GM12891 (cell line): Measurements from ENCODE around the gene GPR78.

Experiments
- DNase-seq: peaks from one replicate; pipeline ENCODE4 v3.0.0; 2011; ENCODE audit warnings: low spot score; ENCODE audit not compliant: insufficient read length
- FAIRE-seq: peaks from 2 replicates; lab custom pipeline; 2011; peaks lifted over from hg19 to GRCh38; lab: Jason Lieb, UNC
- PAX5 ChIP-seq: IDR thresholded peaks from 2 replicates; pipeline ENCODE4 v1.6.1; 2011; ENCODE audit warnings: low read length, moderate library complexity, mild to moderate bottlenecking; ENCODE audit not compliant: insufficient read depth, severe bottlenecking
- POLR2A ChIP-seq: IDR thresholded peaks from 2 replicates; pipeline ENCODE4 v1.6.1; 2011; ENCODE audit warnings: low read depth, low read length, control low read depth
- POLR2AphosphoS5 ChIP-seq: IDR thresholded peaks from 2 replicates; pipeline ENCODE4 v1.6.1; 2011; ENCODE audit warnings: low read depth, low read length, control low read depth
- POU2F2 ChIP-seq: IDR thresholded peaks from 2 replicates; pipeline ENCODE4 v1.6.1; 2011; ENCODE audit warnings: low read depth, mild to moderate bottlenecking, control low read depth, low read length, moderate library complexity
- SPI1 ChIP-seq: IDR thresholded peaks from 2 replicates; pipeline ENCODE4 v1.6.1; 2011; ENCODE audit warnings: low read depth, low read length, control low read depth
- TAF1 ChIP-seq: IDR thresholded peaks from 2 replicates; pipeline ENCODE4 v1.6.1; 2011; ENCODE audit warnings: low read depth, low read length, control low read depth

The GPR78 gene

GRCh38 chr4:8552024-8552423, 28.2 kb upstream of the GPR78 start:
- TF ChIP-seq POLR2A, result no peak
- DNase-seq, result no peak
- no peak for FAIRE-seq

GRCh38 chr4:8552581-8553205, 27.5 kb upstream of the GPR78 start:
- no peak for DNase-seq
- no peak for TF ChIP-seq POLR2AphosphoS5
- no peak for TF ChIP-seq PAX5
- no peak for TF ChIP-seq TAF1
- no peak for TF ChIP-seq POU2F2
- TF ChIP-seq SPI1, result no peak
- TF ChIP-seq POLR2A, result no peak
- FAIRE-seq, result no peak

GRCh38 chr4:8553216-8553615, 27.0 kb upstream of the GPR78 start:
- FAIRE-seq, result no peak

GRCh38 chr4:8553991-8554405, 26.2 kb upstream of the GPR78 start:
- TF ChIP-seq POU2F2 (no peak), TAF1 (no peak), POLR2AphosphoS5 (no peak), PAX5 (no peak), SPI1 (no peak), POLR2A (no peak)
- FAIRE-seq, result no peak
- DNase-seq, result no peak

More at GRCh38 chr4:8553216-8553615, 27.0 kb upstream of the GPR78 start:
- DNase-seq, result no peak
- TF ChIP-seq TAF1 (no peak), SPI1 (no peak), POLR2AphosphoS5 (no peak)

- TF ChIP-seq POU2F2 (no peak), SPI1 (no peak), POLR2AphosphoS5 (no peak), POLR2A (no peak), TAF1 (no peak), PAX5 (no peak)
- DNase-seq, result no peak
- FAIRE-seq, result no peak
These were observed 25.6 kb upstream of the GPR78 start for GRCh38 chr4:8554555-8555100.

DNA sequence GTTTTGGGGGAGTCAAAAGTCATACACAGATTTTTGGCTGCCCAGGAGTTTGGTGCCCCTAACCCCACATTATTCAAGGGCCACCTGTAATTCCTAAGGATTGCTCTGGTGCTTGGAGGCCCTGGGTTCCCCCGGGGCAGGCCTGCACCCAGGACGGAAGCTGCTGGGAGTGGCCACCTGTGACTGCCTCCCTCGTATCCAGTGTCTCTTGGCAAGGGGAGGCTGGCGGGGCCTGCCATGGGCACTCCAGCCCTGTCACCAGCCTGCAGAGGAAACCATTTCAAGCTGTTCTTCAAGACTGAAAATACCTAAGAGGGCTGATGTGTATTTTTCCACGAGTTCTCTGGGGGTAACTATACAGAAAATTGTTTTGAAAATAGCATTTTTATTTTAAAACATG, 24.5 kb upstream of the GPR78 start:
- DNase-seq, result no peak
- TF ChIP-seq POLR2AphosphoS5, result no peak
- no peak for TF ChIP-seq POLR2A
- no peak for TF ChIP-seq TAF1
- TF ChIP-seq POU2F2, result no peak
- no peak for TF ChIP-seq PAX5
- TF ChIP-seq SPI1, result no peak
- FAIRE-seq, result no peak

DNA sequence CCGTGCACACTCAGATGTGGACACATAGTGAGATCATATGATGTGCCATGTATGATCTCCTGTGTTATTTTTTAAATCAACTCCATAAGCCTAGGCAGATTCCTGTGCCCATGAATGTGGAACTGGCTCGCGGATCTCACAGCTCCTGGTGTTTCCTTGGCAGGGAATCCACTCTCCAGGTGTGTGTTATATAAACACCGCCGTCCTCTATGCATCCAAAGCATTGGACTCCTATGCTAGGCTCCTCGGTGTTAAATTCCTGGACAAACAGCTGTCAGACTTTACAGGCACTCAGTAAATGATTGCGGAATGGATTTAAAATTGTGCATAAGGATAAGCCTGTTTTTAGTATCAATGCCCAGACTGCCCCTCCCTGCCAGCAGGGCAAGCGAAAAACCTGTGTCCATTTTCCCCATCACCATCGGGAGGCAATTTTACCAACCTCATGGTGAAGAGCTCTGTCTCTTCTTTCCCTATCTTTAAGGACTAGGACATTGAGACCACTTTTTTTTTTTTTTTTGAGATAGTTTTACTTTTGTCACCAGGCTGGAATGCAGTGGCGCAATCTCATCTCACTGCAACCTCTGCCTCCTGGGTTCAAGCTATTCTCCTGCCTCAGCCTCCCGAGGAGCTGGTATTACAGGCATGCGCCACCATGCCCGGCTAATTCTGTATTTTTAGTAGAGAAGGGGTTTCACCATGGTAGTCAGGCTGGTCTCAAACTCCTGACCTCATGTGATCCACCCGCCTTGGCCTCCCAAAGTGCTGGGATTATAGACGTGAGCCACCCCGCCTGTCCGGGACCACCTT, 23.6 kb upstream of the GPR78 start:
- no peak for DNase-seq
- no peak for FAIRE-seq
- TF ChIP-seq POLR2A (no peak), TAF1 (no peak), SPI1 (no peak), POU2F2 (no peak), POLR2AphosphoS5 (no peak), PAX5 (no peak)

DNA sequence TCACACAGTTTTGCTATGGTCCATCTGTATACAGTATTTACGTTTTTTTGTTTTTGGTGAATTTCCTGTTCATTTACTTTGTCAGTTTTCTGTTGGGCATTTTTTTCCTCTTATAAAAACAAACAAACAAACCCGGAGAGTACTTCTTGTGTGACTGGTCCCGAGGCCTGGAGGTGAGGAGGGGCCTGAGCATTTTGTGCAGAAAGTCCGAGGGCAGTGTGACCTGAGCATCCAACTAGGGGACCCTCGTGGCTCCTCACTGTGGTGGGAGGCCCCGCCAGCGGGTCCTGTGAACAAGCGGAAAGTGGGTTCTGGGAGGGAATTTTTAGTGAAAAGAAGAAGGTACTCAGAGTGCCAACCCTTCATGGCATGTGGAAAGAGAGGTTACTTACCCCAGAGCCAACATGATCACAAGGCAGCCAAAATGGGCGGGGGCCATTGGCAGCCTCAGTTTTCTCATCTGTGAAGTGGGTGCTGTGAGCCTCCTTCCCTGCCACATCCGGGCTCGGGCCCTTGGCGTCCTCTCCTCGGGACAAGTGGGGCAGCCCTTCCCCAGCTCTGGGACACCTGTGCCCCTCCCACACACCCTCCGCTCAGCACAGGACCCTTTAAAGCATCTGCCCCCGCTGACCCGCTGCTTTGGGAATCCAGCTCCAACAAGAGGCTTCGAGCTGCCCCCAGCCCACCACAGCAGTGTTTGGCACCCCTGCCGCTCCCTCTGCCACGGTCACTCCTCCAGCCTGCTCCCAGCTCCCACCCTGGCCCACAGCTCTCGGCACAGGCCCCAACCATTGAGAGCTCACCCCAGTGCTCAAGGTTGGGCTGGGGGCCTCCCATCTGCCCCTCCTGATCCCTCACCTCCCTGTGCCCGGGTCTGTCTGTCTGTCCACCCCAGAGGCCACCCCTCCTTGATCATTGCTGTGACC, 22.8 kb upstream of the GPR78 start:
- no peak for FAIRE-seq
- DNase-seq, result no peak
- TF ChIP-seq PAX5 (no peak), POLR2A (no peak), POLR2AphosphoS5 (no peak), SPI1 (no peak), TAF1 (no peak), POU2F2 (no peak)

- FAIRE-seq, result no peak
- TF ChIP-seq POU2F2 (no peak), POLR2A (no peak), TAF1 (no peak), PAX5 (no peak), POLR2AphosphoS5 (no peak), SPI1 (no peak)
- DNase-seq, result no peak
These were observed 21.9 kb upstream of the GPR78 start for GRCh38 chr4:8558080-8558960.
